ENCODE measurements around the gene APOC1.

Gene APOC1

GRCh38 chr19:44957526-44957925 lies 43.1 kb downstream of the APOC1 start:
- DNase-seq: no peak

- no peak for DNase-seq
These were observed 43.7 kb downstream of the APOC1 start for GRCh38 chr19:44958090-44958489.

GRCh38 chr19:44959691-44960090 lies 45.3 kb downstream of the APOC1 start:
- DNase-seq: no peak

- no peak for DNase-seq
These were observed 46.7 kb downstream of the APOC1 start for GRCh38 chr19:44960906-44961728.

GRCh38 chr19:44961821-44962220 lies 47.4 kb downstream of the APOC1 start:
- no peak for DNase-seq

- DNase-seq: no peak
These were observed 53.7 kb downstream of the APOC1 start for GRCh38 chr19:44968118-44968517.

GRCh38 chr19:44968670-44969069 lies 54.3 kb downstream of the APOC1 start:
- no peak for DNase-seq
